Glomerular endothelial cell (primary cell): ENCODE results near the gene IQGAP2. TPM values are rescaled to one million over a fixed set of nuclear protein-coding genes. Genes with fewer than 3 reads are reported as not detected.

ENCODE experiments used
- DNase-seq: peaks from one replicate; pipeline ENCODE4 v3.0.0-alpha.2; 2011; ENCODE audit warnings: low read depth, low spot score; ENCODE audit errors: extremely low read depth
- total RNA-seq: library from RNA; depleted of rRNA; stranded (reverse); fragments of >200 nt; gene quantifications from 2 replicates; pipeline ENCODE4 v1.2.3, GENCODE V29; 2015

Gene IQGAP2
- total RNA-seq, 1 donor from 2014 or later: 3.6 TPM

- DNase-seq: no peak
Observed at GRCh38 chr5:76472335-76473008, 69.4 kb downstream of the IQGAP2 start.

GRCh38 chr5:76473009-76473336, 69.9 kb downstream of the IQGAP2 start:
- no peak for DNase-seq

GRCh38 chr5:76473661-76474060, 70.6 kb downstream of the IQGAP2 start:
- DNase-seq: no peak

GRCh38 chr5:76474377-76474776, 71.3 kb downstream of the IQGAP2 start:
- no peak for DNase-seq

GRCh38 chr5:76475385-76475784, 72.3 kb downstream of the IQGAP2 start:
- no peak for DNase-seq

GRCh38 chr5:76475936-76476335, 72.9 kb downstream of the IQGAP2 start:
- DNase-seq: no peak

- DNase-seq: no peak
Observed at GRCh38 chr5:76476474-76477038, 73.5 kb downstream of the IQGAP2 start.

- DNase-seq: no peak
Observed at GRCh38 chr5:76477061-76477460, 74.0 kb downstream of the IQGAP2 start.

GRCh38 chr5:76477571-76477970, 74.5 kb downstream of the IQGAP2 start:
- no peak for DNase-seq

GRCh38 chr5:76479281-76479680, 76.2 kb downstream of the IQGAP2 start:
- no peak for DNase-seq

GRCh38 chr5:76479973-76480667, 77.0 kb downstream of the IQGAP2 start:
- no peak for DNase-seq

GRCh38 chr5:76482984-76483383, 79.9 kb downstream of the IQGAP2 start:
- DNase-seq: no peak

GRCh38 chr5:76483433-76483832, 80.3 kb downstream of the IQGAP2 start:
- no peak for DNase-seq

- no peak for DNase-seq
Observed at GRCh38 chr5:76483881-76484280, 80.8 kb downstream of the IQGAP2 start.

- no peak for DNase-seq
Observed at GRCh38 chr5:76485511-76485910, 82.4 kb downstream of the IQGAP2 start.

GRCh38 chr5:76487386-76487785, 84.3 kb downstream of the IQGAP2 start:
- no peak for DNase-seq

GRCh38 chr5:76487821-76488220, 84.7 kb downstream of the IQGAP2 start:
- DNase-seq: no peak

- DNase-seq: no peak
Observed at GRCh38 chr5:76488969-76489368, 85.9 kb downstream of the IQGAP2 start.

GRCh38 chr5:76489877-76490688, 87.0 kb downstream of the IQGAP2 start:
- no peak for DNase-seq

- no peak for DNase-seq
Observed at GRCh38 chr5:76490960-76491359, 87.9 kb downstream of the IQGAP2 start.

- no peak for DNase-seq
Observed at GRCh38 chr5:76492819-76493189, 89.7 kb downstream of the IQGAP2 start.
